Memory B cell (primary cell): ENCODE data around the gene FAM210A.

Source experiments
- ATAC-seq: fragments of 150-1000 bp; cut with Tn5 transposase; 2 replicates; pipeline ENCODE4 v1.10.0; 2021; ENCODE audit warnings: low read depth, mild to moderate bottlenecking, moderate library complexity
- DNase-seq, 2 donors: peaks; one replicate each; pipeline ENCODE4 v3.0.0; 2022; ENCODE audit warnings: low spot score in 2 of 2
- H3K27ac Mint-ChIP-seq: one replicate; pipeline ENCODE4 v1.8.0; 2022; ENCODE audit warnings: mild to moderate bottlenecking, moderate library complexity, mixed read lengths
- H3K27me3 Mint-ChIP-seq: one replicate; pipeline ENCODE4 v1.8.0; 2022; ENCODE audit warnings: mixed read lengths
- H3K36me3 Mint-ChIP-seq: one replicate; pipeline ENCODE4 v1.8.0; 2022; ENCODE audit warnings: mild to moderate bottlenecking, mixed read lengths
- H3K4me1 Mint-ChIP-seq: one replicate; pipeline ENCODE4 v1.8.0; 2022; ENCODE audit warnings: mixed read lengths
- H3K4me3 Mint-ChIP-seq: one replicate; pipeline ENCODE4 v1.8.0; 2022; ENCODE audit warnings: mild to moderate bottlenecking, moderate library complexity, mixed read lengths
- H3K9me3 Mint-ChIP-seq: one replicate; pipeline ENCODE4 v1.8.0; 2022; ENCODE audit warnings: mixed read lengths

FAM210A gene

GRCh38 chr18:13646633-13647032 is 79.7 kb downstream of the FAM210A start:
- Mint-ChIP-seq H3K36me3 (peaks cover 7% of the 10 kb centered on the region), H3K9me3 (no peaks in the 10 kb centered on the region), H3K4me3 (no peak overlapping the region), H3K4me1 (peaks cover 3% of the 10 kb centered on the region), H3K27me3 (no peaks in the 10 kb centered on the region), H3K27ac (no peak overlapping the region)
- ATAC-seq (no peak), DNase-seq (no peak)

GRCh38 chr18:13645093-13645492 is 81.3 kb downstream of the FAM210A start:
- H3K9me3 Mint-ChIP-seq = peaks cover 2% of the 10 kb centered on the region
- H3K27ac Mint-ChIP-seq = no peak overlapping the region
- H3K27me3 Mint-ChIP-seq = no peaks in the 10 kb centered on the region
- H3K36me3 Mint-ChIP-seq = peaks cover 11% of the 10 kb centered on the region
- H3K4me3 Mint-ChIP-seq = no peak overlapping the region
- ATAC-seq (no peak), DNase-seq (no peak)
- peaks cover 7% of the 10 kb centered on the region for H3K4me1 Mint-ChIP-seq

GRCh38 chr18:13643261-13643751 is 83.1 kb downstream of the FAM210A start:
- H3K27ac Mint-ChIP-seq = no peak overlapping the region
- DNase-seq = no peak
- no peak for ATAC-seq
- H3K9me3 Mint-ChIP-seq = peaks cover 2% of the 10 kb centered on the region
- H3K27me3 Mint-ChIP-seq = no peaks in the 10 kb centered on the region
- peaks cover 4% of the 10 kb centered on the region for H3K4me1 Mint-ChIP-seq
- H3K4me3 Mint-ChIP-seq = no peak overlapping the region
- peaks cover 11% of the 10 kb centered on the region for H3K36me3 Mint-ChIP-seq

- Mint-ChIP-seq H3K36me3 (peaks cover 11% of the 10 kb centered on the region), H3K9me3 (peaks cover 2% of the 10 kb centered on the region), H3K4me3 (no peak overlapping the region), H3K27me3 (no peaks in the 10 kb centered on the region), H3K4me1 (peaks cover 4% of the 10 kb centered on the region), H3K27ac (no peak overlapping the region)
- DNase-seq (no peak), ATAC-seq (no peak)
These were observed 83.9 kb downstream of the FAM210A start for GRCh38 chr18:13642440-13642827.

- Mint-ChIP-seq H3K4me3 (no peak overlapping the region), H3K9me3 (peaks cover 2% of the 10 kb centered on the region), H3K27me3 (no peaks in the 10 kb centered on the region), H3K27ac (no peak overlapping the region), H3K4me1 (peaks cover 4% of the 10 kb centered on the region), H3K36me3 (peaks cover 11% of the 10 kb centered on the region)
- DNase-seq = no peak
- no peak for ATAC-seq
These were observed 84.6 kb downstream of the FAM210A start for GRCh38 chr18:13641551-13642439.

- Mint-ChIP-seq H3K27me3 (no peaks in the 10 kb centered on the region), H3K9me3 (peaks cover 2% of the 10 kb centered on the region), H3K4me1 (peaks cover 4% of the 10 kb centered on the region), H3K27ac (no peak overlapping the region), H3K4me3 (no peak overlapping the region), H3K36me3 (peaks cover 11% of the 10 kb centered on the region)
- ATAC-seq = no peak
- DNase-seq = no peak
These were observed 86.0 kb downstream of the FAM210A start for GRCh38 chr18:13640266-13640860.

- H3K27me3 Mint-ChIP-seq = no peaks in the 10 kb centered on the region
These were observed 87.4 kb downstream of the FAM210A start for GRCh38 chr18:13638719-13639595.

GRCh38 chr18:13635046-13635445 is 91.3 kb downstream of the FAM210A start:
- H3K9me3 Mint-ChIP-seq = no peaks in the 10 kb centered on the region
- peaks cover 1% of the 10 kb centered on the region for H3K36me3 Mint-ChIP-seq
- no peak for DNase-seq
- no peak for ATAC-seq
- peaks cover 3% of the 10 kb centered on the region for H3K4me1 Mint-ChIP-seq
- no peak overlapping the region for H3K4me3 Mint-ChIP-seq
- no peaks in the 10 kb centered on the region for H3K27me3 Mint-ChIP-seq
- no peak overlapping the region for H3K27ac Mint-ChIP-seq

More at GRCh38 chr18:13638719-13639595, 87.4 kb downstream of the FAM210A start:
- DNase-seq (no peak), ATAC-seq (no peak)
- Mint-ChIP-seq H3K36me3 (peaks cover 4% of the 10 kb centered on the region), H3K9me3 (peaks cover 2% of the 10 kb centered on the region), H3K4me1 (peaks cover 4% of the 10 kb centered on the region), H3K27ac (no peak overlapping the region), H3K4me3 (no peak overlapping the region)

GRCh38 chr18:13633700-13634099 is 92.7 kb downstream of the FAM210A start:
- H3K36me3 Mint-ChIP-seq = peaks cover 1% of the 10 kb centered on the region
- ATAC-seq = no peak
- no peaks in the 10 kb centered on the region for H3K9me3 Mint-ChIP-seq
- H3K4me3 Mint-ChIP-seq = no peak overlapping the region
- peaks cover 8% of the 10 kb centered on the region for H3K4me1 Mint-ChIP-seq
- no peak overlapping the region for H3K27ac Mint-ChIP-seq
- no peaks in the 10 kb centered on the region for H3K27me3 Mint-ChIP-seq
- DNase-seq = no peak

GRCh38 chr18:13630716-13631268 is 95.6 kb downstream of the FAM210A start:
- H3K27ac Mint-ChIP-seq = no peak overlapping the region
- H3K9me3 Mint-ChIP-seq = no peaks in the 10 kb centered on the region
- peaks cover 11% of the 10 kb centered on the region for H3K4me1 Mint-ChIP-seq
- H3K36me3 Mint-ChIP-seq = peaks cover 1% of the 10 kb centered on the region
- ATAC-seq (no peak), DNase-seq (no peak)
- no peaks in the 10 kb centered on the region for H3K27me3 Mint-ChIP-seq
- no peak overlapping the region for H3K4me3 Mint-ChIP-seq

- Mint-ChIP-seq H3K9me3 (no peaks in the 10 kb centered on the region), H3K27ac (peak overlapping the region; percentile 94), H3K36me3 (peaks cover 1% of the 10 kb centered on the region), H3K4me1 (peaks cover 11% of the 10 kb centered on the region), H3K27me3 (no peaks in the 10 kb centered on the region), H3K4me3 (no peak overlapping the region)
- ATAC-seq (peak; percentile 97), DNase-seq (peak; percentile 54 to 73)
These were observed 96.3 kb downstream of the FAM210A start for GRCh38 chr18:13629841-13630715.

GRCh38 chr18:13628211-13628610 is 98.1 kb downstream of the FAM210A start:
- Mint-ChIP-seq H3K9me3 (no peaks in the 10 kb centered on the region), H3K36me3 (peaks cover 1% of the 10 kb centered on the region), H3K27me3 (no peaks in the 10 kb centered on the region), H3K27ac (peak overlapping the region; percentile 82), H3K4me3 (no peak overlapping the region), H3K4me1 (peaks cover 11% of the 10 kb centered on the region)
- DNase-seq = no peak
- no peak for ATAC-seq

GRCh38 chr18:13627639-13628038 is 98.7 kb downstream of the FAM210A start:
- no peak for ATAC-seq
- Mint-ChIP-seq H3K9me3 (no peaks in the 10 kb centered on the region), H3K36me3 (peaks cover 1% of the 10 kb centered on the region), H3K4me1 (peaks cover 11% of the 10 kb centered on the region), H3K27ac (no peak overlapping the region), H3K27me3 (no peaks in the 10 kb centered on the region), H3K4me3 (no peak overlapping the region)
- no peak for DNase-seq
